ENCODE measurements around the gene FBXL16.
"Not testable (repeated sequence)": the region's sequence is repeated elsewhere in the genome, so short reads cannot be mapped to it uniquely, and the experiment has no call there.

Gene FBXL16

GRCh38 chr16:742894-743293, 37.3 kb upstream of the FBXL16 start:
- not testable (repeated sequence) for H3K4me1 ChIP-seq (ENCODE audit: control insufficient read depth, insufficient read depth, low read length); H3K27ac ChIP-seq (ENCODE audit: low read depth, low read length); H3K36me3 ChIP-seq (ENCODE audit: control insufficient read depth, insufficient read depth, low read length); H3K9ac ChIP-seq (ENCODE audit: low read length); H3K27me3 ChIP-seq (ENCODE audit: control insufficient read depth, insufficient read depth, low read length); H3K4me3 ChIP-seq (ENCODE audit: low read length)

DNA sequence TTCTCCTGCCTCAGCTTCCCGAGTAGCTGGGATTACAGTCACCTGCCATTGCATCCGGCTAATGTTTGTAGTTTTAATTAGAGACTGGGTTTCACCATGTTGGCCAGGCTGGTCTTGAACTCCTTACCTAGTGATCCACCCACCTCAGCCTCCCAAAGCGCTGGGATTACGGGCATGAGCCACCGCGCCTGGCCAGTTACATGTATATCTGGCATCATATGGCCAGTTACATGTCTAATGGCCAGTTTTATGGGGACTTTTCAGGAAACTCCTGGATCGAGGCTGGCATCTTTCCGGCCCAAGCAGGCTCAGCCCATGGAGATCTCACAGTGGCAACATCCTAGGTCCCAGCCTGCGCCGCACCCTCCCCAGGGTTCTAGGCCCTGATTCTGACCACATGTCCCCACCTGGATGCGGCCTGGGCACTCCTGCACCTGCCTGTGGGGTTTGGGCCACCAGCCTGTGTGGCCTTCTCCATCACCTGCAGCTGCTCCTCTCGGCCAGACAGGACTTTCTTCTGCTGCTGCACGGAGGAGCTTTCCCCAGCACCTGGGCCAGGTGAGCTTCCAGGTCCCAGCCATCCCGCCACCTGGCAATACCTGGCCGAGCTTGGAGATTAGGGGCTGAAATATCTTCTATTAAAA, 36.5 kb upstream of the FBXL16 start:
- Histone ChIP-seq H3K4me1 (ENCODE audit: control insufficient read depth, insufficient read depth, low read length) (peaks cover 3% of the 10 kb centered on the region), H3K36me3 (ENCODE audit: control insufficient read depth, insufficient read depth, low read length) (peaks cover 1% of the 10 kb centered on the region), H3K27ac (ENCODE audit: low read depth, low read length) (no peak overlapping the region), H3K9ac (ENCODE audit: low read length) (no peak overlapping the region), H3K4me3 (ENCODE audit: low read length) (no peak overlapping the region), H3K27me3 (ENCODE audit: control insufficient read depth, insufficient read depth, low read length) (peaks cover 2% of the 10 kb centered on the region)

GRCh38 chr16:740764-741505, 35.3 kb upstream of the FBXL16 start, which contains the start of gene CIAO3:
Gene CIAO3, minus strand, starts transcription at chr16:740997. Its CDS starts 12 bp downstream, at chr16:740985.
- peaks cover 2% of the 10 kb centered on the region for H3K27me3 ChIP-seq (ENCODE audit: control insufficient read depth, insufficient read depth, low read length)
- H3K27ac ChIP-seq (ENCODE audit: low read depth, low read length) = no peak within 1 kb of the TSS
- peaks cover 8% of the 10 kb centered on the region for H3K36me3 ChIP-seq (ENCODE audit: control insufficient read depth, insufficient read depth, low read length)
- peak within 1 kb of the TSS; percentile 79 for H3K4me3 ChIP-seq (ENCODE audit: low read length)
- H3K9ac ChIP-seq (ENCODE audit: low read length) = peak within 1 kb of the TSS; percentile 80
- peaks cover 3% of the 10 kb centered on the region for H3K4me1 ChIP-seq (ENCODE audit: control insufficient read depth, insufficient read depth, low read length)

DNA sequence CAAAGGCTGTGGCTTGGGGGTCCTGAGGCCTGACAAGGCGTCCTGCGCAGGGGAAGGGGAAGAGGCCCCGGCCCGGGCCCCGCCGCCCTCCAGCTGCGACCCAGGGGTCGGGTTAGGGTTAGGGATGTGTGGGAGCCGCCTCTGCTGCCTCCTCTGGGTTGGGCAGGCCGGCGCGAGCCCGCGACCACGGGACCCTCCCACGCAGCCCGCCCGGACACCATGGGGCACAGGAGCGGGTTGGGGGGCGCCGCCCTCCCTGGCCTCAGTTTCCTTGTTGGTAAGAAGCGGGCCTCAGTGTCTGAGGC, 34.8 kb upstream of the FBXL16 start:
- peak overlapping the region; percentile 79 for H3K4me3 ChIP-seq (ENCODE audit: low read length)
- H3K4me1 ChIP-seq (ENCODE audit: control insufficient read depth, insufficient read depth, low read length) = peaks cover 3% of the 10 kb centered on the region
- H3K9ac ChIP-seq (ENCODE audit: low read length) = peak overlapping the region; percentile 80
- no peak overlapping the region for H3K27ac ChIP-seq (ENCODE audit: low read depth, low read length)
- no peaks in the 10 kb centered on the region for H3K27me3 ChIP-seq (ENCODE audit: control insufficient read depth, insufficient read depth, low read length)
- peaks cover 8% of the 10 kb centered on the region for H3K36me3 ChIP-seq (ENCODE audit: control insufficient read depth, insufficient read depth, low read length)

DNA sequence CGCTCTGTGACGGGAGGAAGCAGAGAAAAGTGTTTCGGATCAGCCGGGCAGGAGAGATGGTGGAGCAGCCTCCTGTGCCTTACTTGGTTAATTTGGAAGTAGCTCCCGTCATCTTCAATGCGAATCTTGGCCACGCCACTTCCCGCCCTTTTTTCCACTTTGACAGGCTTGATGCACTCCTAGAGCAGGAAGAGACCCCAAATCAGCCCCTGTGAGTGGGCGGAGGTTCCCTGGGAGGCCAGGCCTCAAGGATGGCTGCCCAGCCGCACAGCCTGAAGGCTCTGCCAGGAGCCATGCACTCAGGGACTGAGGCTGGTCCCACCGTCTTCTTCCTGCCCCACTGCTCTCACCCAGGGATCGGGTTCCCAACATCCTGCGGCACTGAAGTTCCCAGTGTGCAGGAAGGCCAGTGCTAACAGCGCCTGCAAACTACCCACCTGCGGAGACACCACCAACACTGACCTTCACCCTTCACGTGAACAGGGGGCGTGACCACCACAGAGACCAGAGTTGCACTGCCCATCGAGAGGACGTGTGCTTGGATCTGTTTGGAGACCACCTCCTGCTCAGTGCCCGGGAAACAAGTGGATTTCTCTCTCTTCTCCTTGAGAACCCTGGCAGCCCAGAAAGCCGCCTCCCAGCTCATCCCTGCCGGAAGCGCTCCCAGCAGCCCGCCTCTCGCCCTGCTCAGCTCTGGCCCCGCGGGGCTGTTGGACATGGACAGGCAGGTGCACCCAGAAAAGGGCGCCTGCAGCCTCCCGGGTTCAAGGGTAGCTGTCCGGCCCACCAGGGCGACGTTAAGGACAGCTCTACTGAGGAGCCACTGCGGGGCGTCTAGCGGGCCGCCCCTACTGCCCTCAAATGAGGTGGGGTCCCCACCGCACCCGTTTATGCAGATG, 34.2 kb upstream of the FBXL16 start:
- H3K27me3 ChIP-seq (ENCODE audit: control insufficient read depth, insufficient read depth, low read length) = no peaks in the 10 kb centered on the region
- peaks cover 8% of the 10 kb centered on the region for H3K36me3 ChIP-seq (ENCODE audit: control insufficient read depth, insufficient read depth, low read length)
- H3K27ac ChIP-seq (ENCODE audit: low read depth, low read length) = no peak overlapping the region
- peak overlapping the region; percentile 80 for H3K9ac ChIP-seq (ENCODE audit: low read length)
- H3K4me1 ChIP-seq (ENCODE audit: control insufficient read depth, insufficient read depth, low read length) = peaks cover 3% of the 10 kb centered on the region
- H3K4me3 ChIP-seq (ENCODE audit: low read length) = peak overlapping the region; percentile 79

- Histone ChIP-seq H3K27me3 (ENCODE audit: control insufficient read depth, insufficient read depth, low read length) (no peaks in the 10 kb centered on the region), H3K4me1 (ENCODE audit: control insufficient read depth, insufficient read depth, low read length) (peaks cover 3% of the 10 kb centered on the region), H3K4me3 (ENCODE audit: low read length) (no peak overlapping the region), H3K27ac (ENCODE audit: low read depth, low read length) (no peak overlapping the region), H3K9ac (ENCODE audit: low read length) (no peak overlapping the region), H3K36me3 (ENCODE audit: control insufficient read depth, insufficient read depth, low read length) (peaks cover 22% of the 10 kb centered on the region)
Measured at GRCh38 chr16:736936-737481, 31.4 kb upstream of the FBXL16 start.

- peaks cover 22% of the 10 kb centered on the region for H3K36me3 ChIP-seq (ENCODE audit: control insufficient read depth, insufficient read depth, low read length)
- no peak overlapping the region for H3K4me3 ChIP-seq (ENCODE audit: low read length)
- peaks cover 3% of the 10 kb centered on the region for H3K4me1 ChIP-seq (ENCODE audit: control insufficient read depth, insufficient read depth, low read length)
- H3K9ac ChIP-seq (ENCODE audit: low read length) = no peak overlapping the region
- H3K27me3 ChIP-seq (ENCODE audit: control insufficient read depth, insufficient read depth, low read length) = no peaks in the 10 kb centered on the region
- no peak overlapping the region for H3K27ac ChIP-seq (ENCODE audit: low read depth, low read length)
Measured at GRCh38 chr16:735982-736453, 30.4 kb upstream of the FBXL16 start.

DNA sequence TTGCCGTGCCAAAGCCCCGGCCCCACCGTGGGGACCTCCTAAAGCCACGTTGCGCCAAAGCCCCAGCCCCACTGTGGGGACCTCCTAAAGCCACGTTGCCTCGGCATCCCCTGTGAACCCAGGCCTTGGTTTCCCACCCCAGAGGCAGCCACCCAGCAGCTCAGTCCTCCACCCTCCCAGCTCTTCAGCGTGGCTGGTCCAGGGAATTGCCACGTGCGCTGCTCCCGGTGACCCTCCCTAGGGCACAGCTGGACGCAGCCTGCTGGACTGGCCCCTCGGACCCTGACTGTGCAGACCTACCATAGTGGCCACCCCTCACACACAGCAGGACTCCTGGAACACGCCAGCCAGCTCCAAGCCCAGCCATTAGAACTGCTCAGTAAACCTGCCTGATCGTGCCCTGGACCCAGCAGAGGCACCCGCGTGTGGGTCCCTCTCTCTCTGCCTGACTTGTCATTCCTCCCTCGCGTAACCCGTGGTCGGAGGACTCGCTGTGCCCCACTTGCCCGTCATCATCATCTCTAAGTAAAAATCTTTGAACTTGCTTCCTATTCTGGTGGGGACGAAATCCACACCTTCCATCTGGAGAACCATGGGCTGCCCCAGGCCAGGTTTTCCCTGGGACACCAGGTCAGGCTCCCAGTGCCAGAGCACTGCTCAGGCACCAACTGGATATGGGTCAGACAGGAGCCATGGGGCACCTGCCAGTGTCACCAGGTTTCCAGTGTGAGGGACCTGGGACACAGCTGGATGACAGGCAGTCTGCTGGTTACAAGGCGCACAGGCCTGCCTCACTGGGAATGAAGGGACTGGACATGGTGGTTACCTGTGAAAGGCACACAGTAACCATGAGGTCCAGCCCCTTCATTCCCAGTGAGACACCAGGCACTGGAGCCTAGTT, 29.6 kb upstream of the FBXL16 start:
- Histone ChIP-seq H3K27me3 (ENCODE audit: control insufficient read depth, insufficient read depth, low read length) (no peaks in the 10 kb centered on the region), H3K36me3 (ENCODE audit: control insufficient read depth, insufficient read depth, low read length) (peaks cover 22% of the 10 kb centered on the region), H3K9ac (ENCODE audit: low read length) (no peak overlapping the region), H3K4me1 (ENCODE audit: control insufficient read depth, insufficient read depth, low read length) (peaks cover 3% of the 10 kb centered on the region), H3K27ac (ENCODE audit: low read depth, low read length) (no peak overlapping the region), H3K4me3 (ENCODE audit: low read length) (no peak overlapping the region)

DNA sequence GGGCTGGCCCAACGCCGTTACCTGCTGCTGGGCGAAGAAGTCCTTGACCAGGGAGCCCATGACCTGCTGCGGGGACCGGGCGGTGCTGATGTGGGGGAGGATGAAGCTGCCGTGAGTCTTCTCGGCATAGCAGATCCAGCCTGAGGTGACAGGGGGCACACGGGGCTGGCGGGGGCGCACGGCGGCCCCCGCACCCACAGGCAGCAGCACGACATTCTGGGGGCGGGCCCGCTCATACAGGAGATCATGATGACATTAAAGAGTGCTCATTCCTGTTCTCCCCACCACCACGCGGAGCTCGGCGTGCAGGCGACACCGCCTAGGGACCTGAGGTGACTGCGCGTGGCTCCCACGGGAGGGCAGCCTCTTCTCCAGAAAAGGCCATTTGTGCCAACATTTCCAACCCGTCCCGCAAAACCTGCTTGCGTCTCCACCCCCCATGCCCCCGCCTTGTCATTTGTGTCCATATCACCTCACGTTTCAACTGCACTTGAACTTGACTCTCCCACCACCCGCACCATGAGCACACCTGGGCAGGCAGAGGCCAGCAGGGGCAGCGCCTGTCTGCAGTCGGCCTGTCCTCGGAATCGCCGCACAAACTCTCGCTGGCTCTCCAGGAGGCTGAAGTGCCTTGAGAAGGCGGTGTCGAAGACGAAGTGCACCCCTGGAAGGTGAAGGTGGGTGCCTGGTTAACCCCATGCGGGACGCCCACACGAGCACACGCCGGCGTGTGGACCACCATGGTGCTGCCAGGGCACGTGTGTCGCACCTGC, 28.8 kb upstream of the FBXL16 start:
- peaks cover 22% of the 10 kb centered on the region for H3K36me3 ChIP-seq (ENCODE audit: control insufficient read depth, insufficient read depth, low read length)
- H3K4me1 ChIP-seq (ENCODE audit: control insufficient read depth, insufficient read depth, low read length) = no peaks in the 10 kb centered on the region
- H3K4me3 ChIP-seq (ENCODE audit: low read length) = no peak overlapping the region
- no peak overlapping the region for H3K27ac ChIP-seq (ENCODE audit: low read depth, low read length)
- no peaks in the 10 kb centered on the region for H3K27me3 ChIP-seq (ENCODE audit: control insufficient read depth, insufficient read depth, low read length)
- no peak overlapping the region for H3K9ac ChIP-seq (ENCODE audit: low read length)

- H3K36me3 ChIP-seq (ENCODE audit: control insufficient read depth, insufficient read depth, low read length) = peaks cover 22% of the 10 kb centered on the region
- H3K9ac ChIP-seq (ENCODE audit: low read length) = no peak overlapping the region
- no peak overlapping the region for H3K4me3 ChIP-seq (ENCODE audit: low read length)
- no peak overlapping the region for H3K27ac ChIP-seq (ENCODE audit: low read depth, low read length)
- no peaks in the 10 kb centered on the region for H3K4me1 ChIP-seq (ENCODE audit: control insufficient read depth, insufficient read depth, low read length)
- H3K27me3 ChIP-seq (ENCODE audit: control insufficient read depth, insufficient read depth, low read length) = no peaks in the 10 kb centered on the region
Measured at GRCh38 chr16:733382-734207, 28.0 kb upstream of the FBXL16 start.
